H1 (cell line): ENCODE measurements around the gene CELF3. TPM values are rescaled to one million over a fixed set of nuclear protein-coding genes. Genes with fewer than 3 reads are reported as not detected.
A peak's percentile ranks its signal among the peaks of the same experiment; 100 is the strongest.

Experiments
- CTCF ChIA-PET: fragments of 300-600 bp; sonication (Branson Sonifier 250); formaldehyde crosslinking; loops from one replicate; lab custom pipeline; 2021; ENCODE audit not compliant: partially characterized antibody; lab: Charles Lee
- POLR2A ChIA-PET: fragments of 300-600 bp; sonication (Branson Sonifier 250); formaldehyde crosslinking; loops from one replicate; lab custom pipeline; 2021; ENCODE audit warnings: inconsistent platforms; ENCODE audit not compliant: partially characterized antibody; lab: Charles Lee
- DNase-seq, 2 experiments: peaks; one replicate each; pipeline versions ENCODE4 v3.0.0 to v3.0.0-alpha.2; 2010 to 2022; ENCODE audit warnings: low spot score in 2 of 2, low read depth in 1 of 2, mixed read lengths in 1 of 2
- FAIRE-seq: peaks from 2 replicates; lab custom pipeline; 2011; peaks lifted over from hg19 to GRCh38; lab: Jason Lieb, UNC
- H2AFZ ChIP-seq: 2 replicates; pipeline ENCODE4 v1.8.1; 2012; ENCODE audit warnings: low read length, inconsistent platforms
- H2AK5ac ChIP-seq: 2 replicates; pipeline ENCODE4 v1.6.1; 2013; ENCODE audit warnings: low read depth, low read length
- H2BK120ac ChIP-seq: replicated peaks from 2 replicates; pipeline ENCODE3; 2013; ENCODE audit warnings: low read depth, low read length, inconsistent platforms
- H2BK12ac ChIP-seq: 2 replicates; pipeline ENCODE4 v1.6.1; 2013; ENCODE audit warnings: low read depth, low read length
- H2BK15ac ChIP-seq: 2 replicates; pipeline ENCODE4 v1.6.1; 2013; ENCODE audit warnings: low read length
- H2BK20ac ChIP-seq: 2 replicates; pipeline ENCODE4 v1.6.1; 2013; ENCODE audit warnings: low read length
- H2BK5ac ChIP-seq: 2 replicates; pipeline ENCODE4 v1.6.1; 2013; ENCODE audit warnings: low read depth, low read length
- H3K14ac ChIP-seq: 2 replicates; pipeline ENCODE4 v1.6.1; 2013; ENCODE audit warnings: inconsistent platforms; ENCODE audit not compliant: insufficient read length
- H3K18ac ChIP-seq: 2 replicates; pipeline ENCODE4 v1.6.1; 2013; ENCODE audit warnings: low read length; ENCODE audit errors: extremely low read depth
- H3K23ac ChIP-seq: 2 replicates; pipeline ENCODE4 v1.6.1; 2013; ENCODE audit warnings: inconsistent platforms; ENCODE audit not compliant: insufficient read length
- H3K23me2 ChIP-seq: 2 replicates; pipeline ENCODE4 v1.6.1; 2013; ENCODE audit warnings: low read depth, low read length
- H3K27ac ChIP-seq: 2 replicates; pipeline ENCODE4 v1.6.1; 2011; ENCODE audit warnings: low read depth, low read length, inconsistent platforms
- H3K27me3 ChIP-seq, 4 experiments: replicated peaks in 1 of 4; 1 replicate in 1 of 4; 2 replicates in 3 of 4; pipeline versions ENCODE4 v1.6.1 to v1.8.1; 2011 to 2013; ENCODE audit warnings: low read length in 3 of 4, mild to moderate bottlenecking in 3 of 4, inconsistent platforms in 2 of 4, mixed read lengths in 2 of 4, moderate library complexity in 1 of 4; ENCODE audit not compliant: control insufficient read depth in 3 of 4, insufficient read depth in 3 of 4; ENCODE audit errors: extremely low read depth in 1 of 4
- H3K36me3 ChIP-seq, 4 experiments: 2 replicates each; pipeline versions ENCODE4 v1.6.1 to v1.8.1; 2011 to 2013; ENCODE audit warnings: mild to moderate bottlenecking in 4 of 4, low read length in 3 of 4, moderate library complexity in 2 of 4, control low read depth in 1 of 4, inconsistent platforms in 1 of 4; ENCODE audit not compliant: insufficient read depth in 4 of 4, control insufficient read depth in 2 of 4
- H3K4ac ChIP-seq: replicated peaks from 2 replicates; pipeline ENCODE3; 2013; ENCODE audit warnings: low read length, low read depth, mixed read lengths, inconsistent platforms; ENCODE audit not compliant: insufficient read length
- H3K4me1 ChIP-seq, 4 experiments: replicated peaks in 1 of 4; 1 replicate in 1 of 4; 2 replicates in 3 of 4; pipeline versions ENCODE4 v1.6.1 to v1.8.1; 2011 to 2013; ENCODE audit warnings: low read length in 3 of 4, inconsistent platforms in 2 of 4, mixed read lengths in 1 of 4; ENCODE audit not compliant: insufficient read depth in 4 of 4, control insufficient read depth in 3 of 4
- H3K4me2 ChIP-seq, 2 experiments: 2 replicates each; pipeline versions ENCODE4 v1.6.1 to v1.8.1; 2011 to 2013; ENCODE audit warnings: low read depth in 2 of 2, low read length in 2 of 2, control low read depth in 1 of 2, inconsistent platforms in 1 of 2, mild to moderate bottlenecking in 1 of 2; ENCODE audit not compliant: insufficient read depth in 1 of 2
- H3K4me3 ChIP-seq, 4 experiments: fragments of 200-600, 300-600 bp in 1 of 4; sonication (generic), shearing (Covaris generic), sonication (Bioruptor Twin) in 1 of 4; 2 replicates each; pipeline versions ENCODE4 v1.5.1 to v1.8.1; 2011 to 2016; ENCODE audit warnings: low read length in 4 of 4, low read depth in 3 of 4, control low read depth in 2 of 4, inconsistent platforms in 2 of 4, mild to moderate bottlenecking in 2 of 4, mixed read lengths in 1 of 4, moderate library complexity in 1 of 4; ENCODE audit not compliant: insufficient read depth in 2 of 4; ENCODE audit errors: extremely low read depth in 1 of 4
- H3K56ac ChIP-seq: replicated peaks from 2 replicates; pipeline ENCODE3; 2013; ENCODE audit warnings: low read depth, mild to moderate bottlenecking, mixed read lengths, low read length, inconsistent platforms; ENCODE audit not compliant: insufficient read length
- H3K79me1 ChIP-seq: 2 replicates; pipeline ENCODE4 v1.6.1; 2013; ENCODE audit warnings: low read depth, low read length, control low read depth
- H3K79me2 ChIP-seq, 2 experiments: 2 replicates each; pipeline versions ENCODE4 v1.6.1 to v1.8.1; 2012 to 2013; ENCODE audit warnings: low read length in 2 of 2, mild to moderate bottlenecking in 2 of 2, inconsistent platforms in 1 of 2; ENCODE audit not compliant: insufficient read depth in 2 of 2, control insufficient read depth in 1 of 2
- H3K9ac ChIP-seq, 4 experiments: replicated peaks in 1 of 4; 1 replicate in 1 of 4; 2 replicates in 3 of 4; pipeline versions ENCODE4 v1.6.1 to v1.8.1; 2011 to 2013; ENCODE audit warnings: low read depth in 3 of 4, low read length in 3 of 4, control low read depth in 2 of 4, mild to moderate bottlenecking in 2 of 4, moderate library complexity in 2 of 4, inconsistent platforms in 1 of 4; ENCODE audit errors: extremely low read depth in 1 of 4
- H3K9me3 ChIP-seq, 2 experiments: 2 replicates each; pipeline versions ENCODE4 v1.6.1 to v1.8.1; 2012 to 2013; ENCODE audit warnings: mild to moderate bottlenecking in 2 of 2, moderate library complexity in 2 of 2, control low read depth in 1 of 2, inconsistent platforms in 1 of 2, low read depth in 1 of 2, low read length in 1 of 2, mixed read lengths in 1 of 2; ENCODE audit not compliant: insufficient read depth in 2 of 2
- H4K20me1 ChIP-seq, 2 experiments: replicated peaks in 1 of 2; 2 replicates each; pipeline versions ENCODE3 to v1.8.1; 2011 to 2013; ENCODE audit warnings: inconsistent platforms in 2 of 2, low read length in 2 of 2, mild to moderate bottlenecking in 1 of 2; ENCODE audit not compliant: insufficient read depth in 2 of 2, control insufficient read depth in 1 of 2
- H4K5ac ChIP-seq: 2 replicates; pipeline ENCODE4 v1.6.1; 2013; ENCODE audit warnings: low read length, low read depth, mixed read lengths, inconsistent platforms; ENCODE audit not compliant: insufficient read length
- H4K8ac ChIP-seq: 2 replicates; pipeline ENCODE4 v1.8.0; 2013; ENCODE audit warnings: mild to moderate bottlenecking, moderate library complexity, low read length, inconsistent platforms; ENCODE audit not compliant: insufficient read depth; ENCODE audit errors: extremely low read depth
- H4K91ac ChIP-seq: replicated peaks from 2 replicates; pipeline ENCODE3; 2013; ENCODE audit warnings: low read length, mixed read lengths, inconsistent platforms; ENCODE audit not compliant: insufficient read length
- ASH2L ChIP-seq: fragments of 200-600, 300-600 bp; sonication (generic); IDR thresholded peaks from one replicate; pipeline ENCODE4 v1.7.1; 2017; ENCODE audit warnings: low read length
- CBX8 ChIP-seq: fragments of 300-800, 300-1000 bp; sonication (generic); IDR thresholded peaks from 2 replicates; pipeline ENCODE4 v1.7.1; 2016; ENCODE audit warnings: low read depth, low read length, borderline replicate concordance
- GABPA ChIP-seq: IDR thresholded peaks from 2 replicates; pipeline ENCODE4 v1.6.1; 2011; ENCODE audit warnings: mild to moderate bottlenecking, low read length, moderate library complexity, borderline replicate concordance; ENCODE audit not compliant: insufficient read depth
- GTF2F1 ChIP-seq: IDR thresholded peaks from 2 replicates; pipeline ENCODE4 v1.6.1; 2012; ENCODE audit warnings: low read depth, low read length, improper control_type of control experiment, borderline replicate concordance
- HDAC6 ChIP-seq: IDR thresholded peaks from one replicate; pipeline ENCODE4 v1.7.1; 2012; ENCODE audit warnings: low read depth, mild to moderate bottlenecking, inconsistent platforms, low read length, moderate library complexity
- POLR2AphosphoS5 ChIP-seq: IDR thresholded peaks from 2 replicates; pipeline ENCODE4 v1.6.1; 2011; ENCODE audit warnings: low read depth, low read length
- RAD21 ChIP-seq, 2 experiments: IDR thresholded peaks in 1 of 2; conservative IDR thresholded peaks in 1 of 2; 2 replicates each; pipeline ENCODE4 v1.6.1; 2011; ENCODE audit warnings: low read depth in 2 of 2, low read length in 2 of 2, improper control_type of control experiment in 1 of 2, inconsistent platforms in 1 of 2, mild to moderate bottlenecking in 1 of 2, moderate library complexity in 1 of 2
- SIRT6 ChIP-seq: IDR thresholded peaks from one replicate; pipeline ENCODE4 v1.7.1; 2012; ENCODE audit warnings: low read length, inconsistent platforms
- SIX5 ChIP-seq: IDR thresholded peaks from 2 replicates; pipeline ENCODE4 v1.6.1; 2011; ENCODE audit warnings: mild to moderate bottlenecking, low read depth, low read length
- SP4 ChIP-seq: IDR thresholded peaks from 2 replicates; pipeline ENCODE4 v1.6.1; 2012; ENCODE audit warnings: low read length, inconsistent platforms
- TAF7 ChIP-seq: optimal IDR thresholded peaks from 2 replicates; pipeline ENCODE3; 2011; ENCODE audit warnings: low read depth, mild to moderate bottlenecking, inconsistent platforms, low read length, moderate library complexity, borderline replicate concordance
- WGBS, 2 experiments: shearing (Covaris generic) in 1 of 2; methylation state at CpG; one replicate each; pipeline versions ENCODE4 v1.1.6 to v1.1.7; 2013 to 2015; ENCODE audit warnings: low lambda C conversion rate in 2 of 2, mixed read lengths in 2 of 2, inconsistent platforms in 1 of 2, low coverage in 1 of 2, missing lambda C conversion rate in 1 of 2; ENCODE audit not compliant: insufficient replicate concordance in 2 of 2, insufficient coverage in 1 of 2, insufficient read length in 1 of 2; ENCODE audit errors: extremely low coverage in 1 of 2, missing lambda C conversion rate in 1 of 2; 5-methylcytosine and 5-hydroxymethylcytosine counted together
- polyA plus RNA-seq, 7 experiments: library from polyadenylated mRNA; depleted of rRNA in 3 of 7; stranded (reverse) in 5 of 7; unstranded in 2 of 7; fragments of >200 nt in 5 of 7; fragments of 200-250 nt in 2 of 7; gene quantifications; 1 replicate in 5 of 7; 2 replicates in 1 of 7; 4 replicates in 1 of 7; pipeline versions ENCODE4 v1.2.1 to v1.2.3, GENCODE V29; 2011 to 2013; ENCODE audit warnings: missing spikeins in 2 of 7, mixed read lengths in 2 of 7
- total RNA-seq: library from RNA; stranded (reverse); fragmentation: NEBNext Ultra II Directional; extraction: Animal tissue kit (Norgen Biotek cat#: 25700); gene quantifications from 2 replicates; pipeline ENCODE4 v1.2.1, GENCODE V29; 2021
- TF ChIP-seq, protein P1 (sequence below): IDR thresholded peaks from 2 replicates; pipeline ENCODE4 v1.6.1; 2012; ENCODE audit warnings: low read length, inconsistent platforms

Gene CELF3
- total and polyA plus RNA-seq, 2 of the 8 experiments (the other 6 are each of a cell fraction or from before 2014, with no cell fraction given), result 0.34 to 1.2 TPM

DNA sequence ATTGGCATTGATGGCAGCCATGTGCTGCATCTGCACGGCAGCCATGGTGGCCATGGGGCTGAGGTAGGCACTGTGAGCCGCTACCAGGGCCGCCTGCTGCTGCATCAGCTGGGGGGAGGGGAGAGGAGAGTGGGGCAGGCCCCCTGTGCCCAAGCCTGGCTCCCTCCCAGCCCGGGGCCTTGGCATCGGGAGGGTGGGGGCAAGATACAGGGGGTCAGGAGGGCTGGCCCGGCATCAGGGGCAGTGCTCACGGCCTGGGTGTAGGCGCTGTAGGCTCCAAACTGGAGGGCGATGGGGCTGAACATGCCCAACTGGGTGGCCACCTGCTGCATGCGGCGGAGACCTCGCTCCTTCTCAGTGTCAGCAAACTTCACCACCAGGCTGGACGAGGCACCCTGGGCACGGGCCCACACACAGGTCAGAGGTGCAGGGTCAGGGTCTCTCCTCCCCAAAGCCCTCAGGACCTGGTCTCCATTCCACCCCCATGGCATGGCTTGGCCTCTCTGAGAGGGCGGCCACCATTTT is 9.0 kb downstream of the CELF3 start:
- no peak overlapping the region for H3K27ac ChIP-seq
- FAIRE-seq (no peak), DNase-seq (no peak)
- H3K4me3 ChIP-seq, result no peak overlapping the region
- ChIA-PET POLR2A (no interaction called here), CTCF (interaction anchor here (1.1 to 2.3 kb wide), 4 partner anchors 14 to 27 kb away, joined by 3 to 7 read pairs (median 4); partner anchors contain the start of gene RIIAD1)
- H3K36me3 ChIP-seq, result no peaks in the 10 kb centered on the region
- no peak overlapping the region for H3K4me2 ChIP-seq
- H2BK12ac ChIP-seq, result 0 out of 2 replicates have a peak overlapping the region, but pooled peaks have one; percentile 0
- H4K20me1 ChIP-seq, result peaks cover 0 to 3% of the 10 kb centered on the region in 2 experiments
- H4K8ac ChIP-seq, result no peak overlapping the region; the same call in 1 of the 2 replicates
- no peak overlapping the region for H3K14ac ChIP-seq
- H3K4me1 ChIP-seq, result peaks cover 0 to 5% (median 2%) of the 10 kb centered on the region in 4 experiments; a peak in 3 of 7 replicates
- H3K56ac ChIP-seq, result no peak overlapping the region
- H3K23me2 ChIP-seq, result no peaks in the 10 kb centered on the region
- H2BK120ac ChIP-seq, result no peak overlapping the region
- no peak overlapping the region for H3K18ac ChIP-seq
- H2AFZ ChIP-seq, result no peak overlapping the region
- H3K9me3 ChIP-seq, result no peaks in the 10 kb centered on the region
- no peak overlapping the region for H2AK5ac ChIP-seq
- no peaks in the 10 kb centered on the region; a peak in 1 of 7 replicates for H3K27me3 ChIP-seq
- H3K79me2 ChIP-seq, result no peaks in the 10 kb centered on the region
- no peak overlapping the region for H3K9ac ChIP-seq
- H2BK5ac ChIP-seq, result no peak overlapping the region; the same call in 1 of the 2 replicates
- H4K91ac ChIP-seq, result no peak overlapping the region
- H2BK15ac ChIP-seq, result no peak overlapping the region
- H3K4ac ChIP-seq, result no peak overlapping the region
- no peak overlapping the region for H3K23ac ChIP-seq
- no peak overlapping the region for H4K5ac ChIP-seq
- no peaks in the 10 kb centered on the region for H3K79me1 ChIP-seq
- 92% methylated on average over 5 of the region's 15 CpGs; no CpG with 5 or more reads in 1 of the 2 experiments for WGBS, 2 experiments
- no peak overlapping the region for H2BK20ac ChIP-seq
- TF ChIP-seq, protein P1, sequence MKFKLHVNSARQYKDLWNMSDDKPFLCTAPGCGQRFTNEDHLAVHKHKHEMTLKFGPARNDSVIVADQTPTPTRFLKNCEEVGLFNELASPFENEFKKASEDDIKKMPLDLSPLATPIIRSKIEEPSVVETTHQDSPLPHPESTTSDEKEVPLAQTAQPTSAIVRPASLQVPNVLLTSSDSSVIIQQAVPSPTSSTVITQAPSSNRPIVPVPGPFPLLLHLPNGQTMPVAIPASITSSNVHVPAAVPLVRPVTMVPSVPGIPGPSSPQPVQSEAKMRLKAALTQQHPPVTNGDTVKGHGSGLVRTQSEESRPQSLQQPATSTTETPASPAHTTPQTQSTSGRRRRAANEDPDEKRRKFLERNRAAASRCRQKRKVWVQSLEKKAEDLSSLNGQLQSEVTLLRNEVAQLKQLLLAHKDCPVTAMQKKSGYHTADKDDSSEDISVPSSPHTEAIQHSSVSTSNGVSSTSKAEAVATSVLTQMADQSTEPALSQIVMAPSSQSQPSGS, result no peak
- TF ChIP-seq CBX8 (no peak), SIRT6 (no peak), HDAC6 (no peak), POLR2AphosphoS5 (no peak), SIX5 (no peak), TAF7 (no peak), GABPA (no peak), RAD21 (IDR thresholded peaks at IDR 0.05 in 1 of 2, conservative IDR thresholded peaks at IDR 0.05 in 1 of 2; ENCODE audit: low read depth in 2 of 2, low read length in 2 of 2) (no peak), GTF2F1 (no peak), ASH2L (no peak), SP4 (no peak)
